Activated T-cell treated with anti-CD3 and anti-CD28 coated beads, Interleukin-2, amount 50 U/mL, for 24 hours (primary cell): ENCODE measurements around the gene UBE2D2.
A peak's percentile ranks its signal among the peaks of the same experiment; 100 is the strongest.

ENCODE experiments used
- DNase-seq: peaks from one replicate; pipeline ENCODE4 v3.0.0-alpha.2; 2020
- H3K27ac Mint-ChIP-seq: 2 replicates; pipeline ENCODE4 v1.8.0; 2020; ENCODE audit warnings: mild to moderate bottlenecking, mixed read lengths
- H3K27me3 Mint-ChIP-seq: 2 replicates; pipeline ENCODE4 v1.8.0; 2020; ENCODE audit warnings: mixed read lengths
- H3K36me3 Mint-ChIP-seq: 2 replicates; pipeline ENCODE4 v1.8.0; 2020; ENCODE audit warnings: low read depth, mixed read lengths
- H3K4me1 Mint-ChIP-seq: 2 replicates; pipeline ENCODE4 v1.8.0; 2020; ENCODE audit warnings: low read depth, mixed read lengths
- H3K4me3 Mint-ChIP-seq: 2 replicates; pipeline ENCODE4 v1.8.0; 2020; ENCODE audit warnings: mild to moderate bottlenecking, moderate library complexity, mixed read lengths
- H3K9me3 Mint-ChIP-seq: 2 replicates; pipeline ENCODE4 v1.8.0; 2020; ENCODE audit warnings: mixed read lengths

UBE2D2 gene

GRCh38 chr5:139631520-139632165 lies 70.5 kb downstream of the UBE2D2 start:
- H3K4me3 Mint-ChIP-seq: no peak overlapping the region
- no peak overlapping the region for H3K27ac Mint-ChIP-seq
- no peaks in the 10 kb centered on the region for H3K27me3 Mint-ChIP-seq
- H3K36me3 Mint-ChIP-seq: peaks cover 55% of the 10 kb centered on the region
- H3K4me1 Mint-ChIP-seq: peaks cover 44% of the 10 kb centered on the region
- no peaks in the 10 kb centered on the region for H3K9me3 Mint-ChIP-seq
- no peak for DNase-seq

GRCh38 chr5:139633295-139634027 lies 72.3 kb downstream of the UBE2D2 start:
- Mint-ChIP-seq H3K9me3 (no peaks in the 10 kb centered on the region), H3K27me3 (no peaks in the 10 kb centered on the region), H3K4me3 (no peak overlapping the region), H3K4me1 (peaks cover 43% of the 10 kb centered on the region), H3K36me3 (peaks cover 41% of the 10 kb centered on the region), H3K27ac (peak overlapping the region; percentile 62)
- DNase-seq: peak; percentile 77

GRCh38 chr5:139634028-139634325 lies 72.8 kb downstream of the UBE2D2 start:
- no peak for DNase-seq
- Mint-ChIP-seq H3K36me3 (peaks cover 37% of the 10 kb centered on the region), H3K27ac (no peak overlapping the region), H3K27me3 (no peaks in the 10 kb centered on the region), H3K9me3 (no peaks in the 10 kb centered on the region), H3K4me3 (no peak overlapping the region), H3K4me1 (peaks cover 43% of the 10 kb centered on the region)

- peak overlapping the region; percentile 62 for H3K27ac Mint-ChIP-seq
- peaks cover 32% of the 10 kb centered on the region for H3K36me3 Mint-ChIP-seq
- DNase-seq: no peak
- no peak overlapping the region for H3K4me3 Mint-ChIP-seq
- H3K4me1 Mint-ChIP-seq: peaks cover 43% of the 10 kb centered on the region
- H3K27me3 Mint-ChIP-seq: no peaks in the 10 kb centered on the region
- no peaks in the 10 kb centered on the region for H3K9me3 Mint-ChIP-seq
Measured at GRCh38 chr5:139634541-139634940, 73.4 kb downstream of the UBE2D2 start.

GRCh38 chr5:139635191-139635590 lies 74.1 kb downstream of the UBE2D2 start:
- peaks cover 43% of the 10 kb centered on the region for H3K4me1 Mint-ChIP-seq

GRCh38 chr5:139635606-139636206 lies 74.6 kb downstream of the UBE2D2 start:
- Mint-ChIP-seq H3K4me3 (peak overlapping the region; percentile 11), H3K27me3 (no peaks in the 10 kb centered on the region), H3K36me3 (peaks cover 23% of the 10 kb centered on the region), H3K9me3 (no peaks in the 10 kb centered on the region), H3K27ac (peak overlapping the region; percentile 92), H3K4me1 (peaks cover 43% of the 10 kb centered on the region)
- DNase-seq: peak; percentile 43

More at GRCh38 chr5:139635191-139635590, 74.1 kb downstream of the UBE2D2 start:
- peaks cover 25% of the 10 kb centered on the region for H3K36me3 Mint-ChIP-seq
- no peak overlapping the region for H3K4me3 Mint-ChIP-seq
- DNase-seq: no peak
- no peaks in the 10 kb centered on the region for H3K9me3 Mint-ChIP-seq
- H3K27ac Mint-ChIP-seq: peak overlapping the region; percentile 92
- H3K27me3 Mint-ChIP-seq: no peaks in the 10 kb centered on the region

- Mint-ChIP-seq H3K27ac (peak overlapping the region; percentile 92), H3K27me3 (no peaks in the 10 kb centered on the region), H3K36me3 (peaks cover 20% of the 10 kb centered on the region), H3K4me1 (peaks cover 43% of the 10 kb centered on the region), H3K4me3 (peak overlapping the region; percentile 52), H3K9me3 (no peaks in the 10 kb centered on the region)
- peak; percentile 63 for DNase-seq
Measured at GRCh38 chr5:139636207-139636792, 75.2 kb downstream of the UBE2D2 start.

- DNase-seq: no peak
- Mint-ChIP-seq H3K27ac (peak overlapping the region; percentile 92), H3K4me1 (peaks cover 43% of the 10 kb centered on the region), H3K27me3 (no peaks in the 10 kb centered on the region), H3K4me3 (peak overlapping the region; percentile 52), H3K36me3 (peaks cover 15% of the 10 kb centered on the region), H3K9me3 (no peaks in the 10 kb centered on the region)
Measured at GRCh38 chr5:139636975-139637408, 75.9 kb downstream of the UBE2D2 start.

GRCh38 chr5:139637438-139638089 lies 76.4 kb downstream of the UBE2D2 start:
- Mint-ChIP-seq H3K9me3 (no peaks in the 10 kb centered on the region), H3K27me3 (no peaks in the 10 kb centered on the region), H3K4me3 (no peak overlapping the region), H3K27ac (peak overlapping the region; percentile 63), H3K4me1 (peaks cover 40% of the 10 kb centered on the region), H3K36me3 (peaks cover 9% of the 10 kb centered on the region)
- peak; percentile 65 for DNase-seq

GRCh38 chr5:139638090-139638735 lies 77.1 kb downstream of the UBE2D2 start:
- Mint-ChIP-seq H3K4me3 (no peak overlapping the region), H3K27me3 (no peaks in the 10 kb centered on the region), H3K36me3 (peaks cover 7% of the 10 kb centered on the region), H3K9me3 (no peaks in the 10 kb centered on the region), H3K4me1 (peaks cover 37% of the 10 kb centered on the region), H3K27ac (peak overlapping the region; percentile 63)
- DNase-seq: peak; percentile 35

GRCh38 chr5:139638736-139639618 lies 77.8 kb downstream of the UBE2D2 start:
- peak; percentile 29 for DNase-seq
- no peak overlapping the region for H3K27ac Mint-ChIP-seq
- peaks cover 33% of the 10 kb centered on the region for H3K4me1 Mint-ChIP-seq

GRCh38 chr5:139639619-139640380 lies 78.7 kb downstream of the UBE2D2 start:
- Mint-ChIP-seq H3K4me1 (peaks cover 28% of the 10 kb centered on the region), H3K27me3 (no peaks in the 10 kb centered on the region), H3K27ac (peak overlapping the region; percentile 50), H3K4me3 (no peak overlapping the region), H3K36me3 (peaks cover 7% of the 10 kb centered on the region), H3K9me3 (no peaks in the 10 kb centered on the region)
- peak; percentile 31 for DNase-seq

More at GRCh38 chr5:139638736-139639618, 77.8 kb downstream of the UBE2D2 start:
- Mint-ChIP-seq H3K27me3 (no peaks in the 10 kb centered on the region), H3K36me3 (peaks cover 7% of the 10 kb centered on the region), H3K4me3 (no peak overlapping the region), H3K9me3 (no peaks in the 10 kb centered on the region)
